Astrocyte (in vitro differentiated cells and primary cell): ENCODE measurements around the gene EID3. TPM values are rescaled to one million over a fixed set of nuclear protein-coding genes. Genes with fewer than 3 reads are reported as not detected.
"Not testable (repeated sequence)": the region's sequence is repeated elsewhere in the genome, so short reads cannot be mapped to it uniquely, and the experiment has no call there.

ENCODE experiments used
- DNase-seq: peaks from one replicate; pipeline ENCODE4 v3.0.0-alpha.2; 2010; ENCODE audit warnings: low read depth
- FAIRE-seq: peaks from 2 replicates; lab custom pipeline; 2011; peaks lifted over from hg19 to GRCh38; lab: Jason Lieb, UNC
- H2AFZ ChIP-seq: 2 replicates; pipeline ENCODE4 v1.6.0; 2012; ENCODE audit warnings: low read depth, low read length, inconsistent platforms
- H3K27ac ChIP-seq: 2 replicates; pipeline ENCODE4 v1.5.1; 2011; ENCODE audit warnings: low read depth, low read length, inconsistent platforms
- H3K27me3 ChIP-seq: 2 replicates; pipeline ENCODE4 v1.6.0; 2011; ENCODE audit warnings: low read length, inconsistent platforms; ENCODE audit not compliant: insufficient read depth
- H3K36me3 ChIP-seq: 2 replicates; pipeline ENCODE4 v1.5.1; 2011; ENCODE audit warnings: low read length, inconsistent platforms; ENCODE audit not compliant: insufficient read depth
- H3K4me1 ChIP-seq: 2 replicates; pipeline ENCODE4 v1.5.1; 2011; ENCODE audit warnings: low read length, inconsistent platforms; ENCODE audit not compliant: insufficient read depth
- H3K4me2 ChIP-seq: 2 replicates; pipeline ENCODE4 v1.6.0; 2012; ENCODE audit warnings: low read length, inconsistent platforms
- H3K4me3 ChIP-seq: 2 replicates; pipeline ENCODE4 v1.5.1; 2011; ENCODE audit warnings: low read depth, mild to moderate bottlenecking, low read length, inconsistent platforms; ENCODE audit not compliant: insufficient read depth
- H3K79me2 ChIP-seq: 2 replicates; pipeline ENCODE4 v1.6.0; 2012; ENCODE audit warnings: mild to moderate bottlenecking, low read length, inconsistent platforms; ENCODE audit not compliant: insufficient read depth
- H3K9ac ChIP-seq: 2 replicates; pipeline ENCODE4 v1.6.0; 2012; ENCODE audit warnings: mild to moderate bottlenecking, low read length, inconsistent platforms
- H3K9me3 ChIP-seq: 2 replicates; pipeline ENCODE4 v1.5.1; 2012; ENCODE audit warnings: low read depth, mild to moderate bottlenecking, low read length, inconsistent platforms; ENCODE audit not compliant: insufficient read depth
- H4K20me1 ChIP-seq: 2 replicates; pipeline ENCODE4 v1.6.0; 2012; ENCODE audit warnings: low read length, inconsistent platforms; ENCODE audit not compliant: insufficient read depth
- H3K27ac Mint-ChIP-seq: one replicate; pipeline ENCODE4 v1.8.0; 2021; ENCODE audit warnings: mild to moderate bottlenecking, mixed read lengths; ENCODE audit not compliant: unreplicated experiment
- H3K27me3 Mint-ChIP-seq: one replicate; pipeline ENCODE4 v1.8.0; 2021; ENCODE audit warnings: low read depth, mixed read lengths; ENCODE audit not compliant: unreplicated experiment
- H3K36me3 Mint-ChIP-seq: one replicate; pipeline ENCODE4 v1.8.0; 2021; ENCODE audit warnings: low read depth, mixed read lengths; ENCODE audit not compliant: unreplicated experiment
- H3K4me1 Mint-ChIP-seq: one replicate; pipeline ENCODE4 v1.8.0; 2021; ENCODE audit warnings: low read depth, mixed read lengths; ENCODE audit not compliant: unreplicated experiment
- H3K4me3 Mint-ChIP-seq: one replicate; pipeline ENCODE4 v1.8.0; 2021; ENCODE audit warnings: mild to moderate bottlenecking, moderate library complexity, mixed read lengths; ENCODE audit not compliant: unreplicated experiment
- H3K9me3 Mint-ChIP-seq: one replicate; pipeline ENCODE4 v1.8.0; 2021; ENCODE audit warnings: mild to moderate bottlenecking, mixed read lengths; ENCODE audit not compliant: unreplicated experiment
- EZH2 ChIP-seq: IDR thresholded peaks from 2 replicates; pipeline ENCODE4 v1.6.1; 2012; ENCODE audit warnings: mild to moderate bottlenecking, low read length, inconsistent platforms; ENCODE audit not compliant: insufficient read depth
- total RNA-seq: library from RNA; stranded (reverse); gene quantifications from 2 replicates; pipeline ENCODE4 v1.2.1, GENCODE V29; 2021
- TF ChIP-seq, protein P1 (sequence below): IDR thresholded peaks from 2 replicates; pipeline ENCODE4 v1.5.1; 2011; ENCODE audit warnings: low read depth, mild to moderate bottlenecking, inconsistent platforms, low read length, moderate library complexity; ENCODE audit not compliant: insufficient read depth

Gene EID3
- total RNA-seq, 1 donor from 2014 or later, result 1.9 TPM

DNA sequence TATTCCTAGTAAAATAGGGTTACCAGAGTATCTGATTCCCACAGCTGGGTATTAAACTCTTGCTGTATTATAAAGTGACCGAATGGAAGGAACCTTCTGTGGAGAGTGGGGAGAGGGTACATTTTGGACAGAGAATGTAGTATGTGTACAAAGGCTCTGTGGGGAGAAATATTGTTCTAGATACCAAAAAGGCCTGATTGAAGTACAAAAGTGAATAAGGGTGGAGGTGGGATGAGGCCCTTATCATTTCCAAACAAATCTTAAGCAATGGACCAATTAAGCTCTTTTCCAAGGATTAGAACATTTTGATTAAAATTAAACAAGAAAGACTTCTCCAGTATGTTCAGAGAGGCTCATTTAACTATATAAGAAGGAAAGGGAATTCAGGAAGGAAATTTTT is 20.4 kb downstream of the EID3 start:
- Histone ChIP-seq H3K27ac (no peak overlapping the region), H3K79me2 (peaks cover 15% of the 10 kb centered on the region), H3K4me3 (no peak overlapping the region), H2AFZ (no peak overlapping the region), H3K36me3 (peaks cover 59% of the 10 kb centered on the region), H3K4me1 (no peaks in the 10 kb centered on the region), H3K9me3 (no peaks in the 10 kb centered on the region), H3K27me3 (no peaks in the 10 kb centered on the region), H4K20me1 (peaks cover 29% of the 10 kb centered on the region), H3K4me2 (no peak overlapping the region), H3K9ac (no peak overlapping the region)
- Mint-ChIP-seq H3K9me3 (no peaks in the 10 kb centered on the region), H3K36me3 (peaks cover 17% of the 10 kb centered on the region), H3K27me3 (no peaks in the 10 kb centered on the region), H3K4me1 (no peaks in the 10 kb centered on the region), H3K27ac (no peak overlapping the region), H3K4me3 (no peak overlapping the region)
- FAIRE-seq (no peak), DNase-seq (no peak)
- TF ChIP-seq, protein P1, sequence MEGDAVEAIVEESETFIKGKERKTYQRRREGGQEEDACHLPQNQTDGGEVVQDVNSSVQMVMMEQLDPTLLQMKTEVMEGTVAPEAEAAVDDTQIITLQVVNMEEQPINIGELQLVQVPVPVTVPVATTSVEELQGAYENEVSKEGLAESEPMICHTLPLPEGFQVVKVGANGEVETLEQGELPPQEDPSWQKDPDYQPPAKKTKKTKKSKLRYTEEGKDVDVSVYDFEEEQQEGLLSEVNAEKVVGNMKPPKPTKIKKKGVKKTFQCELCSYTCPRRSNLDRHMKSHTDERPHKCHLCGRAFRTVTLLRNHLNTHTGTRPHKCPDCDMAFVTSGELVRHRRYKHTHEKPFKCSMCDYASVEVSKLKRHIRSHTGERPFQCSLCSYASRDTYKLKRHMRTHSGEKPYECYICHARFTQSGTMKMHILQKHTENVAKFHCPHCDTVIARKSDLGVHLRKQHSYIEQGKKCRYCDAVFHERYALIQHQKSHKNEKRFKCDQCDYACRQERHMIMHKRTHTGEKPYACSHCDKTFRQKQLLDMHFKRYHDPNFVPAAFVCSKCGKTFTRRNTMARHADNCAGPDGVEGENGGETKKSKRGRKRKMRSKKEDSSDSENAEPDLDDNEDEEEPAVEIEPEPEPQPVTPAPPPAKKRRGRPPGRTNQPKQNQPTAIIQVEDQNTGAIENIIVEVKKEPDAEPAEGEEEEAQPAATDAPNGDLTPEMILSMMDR, result no peak
- TF ChIP-seq EZH2, result no peak

DNA sequence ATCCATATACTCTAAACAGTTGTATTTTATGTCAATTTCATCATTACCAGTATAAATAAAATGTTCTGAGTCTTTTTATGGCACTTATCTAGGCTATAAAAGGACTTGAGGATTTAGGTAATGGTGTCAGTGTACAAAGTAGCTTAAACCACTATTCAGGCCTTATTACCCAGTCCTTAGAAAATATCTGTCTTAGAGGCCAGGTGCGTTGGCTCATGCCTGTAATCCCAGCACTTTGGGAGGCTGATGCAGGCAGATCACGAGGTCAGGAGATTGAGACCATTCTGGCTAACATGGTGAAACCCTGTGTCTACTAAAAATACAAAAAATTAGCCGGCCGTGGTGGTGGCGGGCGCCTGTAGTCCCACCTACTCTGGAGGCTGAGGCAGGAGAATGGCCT is 24.7 kb downstream of the EID3 start:
- H3K9ac ChIP-seq, H3K79me2 ChIP-seq, H3K27me3 ChIP-seq, H3K4me3 ChIP-seq, H3K4me1 Mint-ChIP-seq, DNase-seq, H3K27me3 Mint-ChIP-seq, H3K27ac ChIP-seq, H2AFZ ChIP-seq, H3K27ac Mint-ChIP-seq, H3K4me2 ChIP-seq, FAIRE-seq, H3K4me3 Mint-ChIP-seq, H3K9me3 Mint-ChIP-seq, H3K4me1 ChIP-seq, H3K9me3 ChIP-seq: not testable (repeated sequence)
- H3K36me3 Mint-ChIP-seq, result peaks cover 10% of the 10 kb centered on the region
- Histone ChIP-seq H3K36me3 (peaks cover 52% of the 10 kb centered on the region), H4K20me1 (peaks cover 25% of the 10 kb centered on the region)

DNA sequence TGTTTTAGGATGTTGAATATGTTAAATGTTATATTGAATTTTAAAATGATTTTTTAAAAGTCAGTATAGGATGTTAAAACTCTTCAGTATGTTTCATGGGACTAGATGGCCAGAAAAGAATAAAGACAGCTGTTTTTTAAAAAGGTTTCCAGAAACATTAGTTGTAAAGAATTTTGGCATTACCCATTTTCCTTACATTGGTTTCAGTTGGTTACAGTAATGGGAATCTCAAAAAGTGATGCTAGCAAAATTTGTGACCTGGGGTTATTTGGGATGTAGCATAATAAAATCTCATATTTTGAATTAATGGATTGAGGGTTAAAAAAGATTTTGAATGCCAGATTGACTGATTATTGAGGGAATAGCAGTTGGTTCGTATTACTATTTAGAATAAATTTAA is 25.3 kb downstream of the EID3 start:
- no peak for DNase-seq
- H3K9me3 Mint-ChIP-seq, result no peaks in the 10 kb centered on the region
- Histone ChIP-seq H3K27me3 (no peaks in the 10 kb centered on the region), H3K27ac (no peak overlapping the region), H3K79me2 (peaks cover 8% of the 10 kb centered on the region), H3K9me3 (no peaks in the 10 kb centered on the region), H4K20me1 (peaks cover 28% of the 10 kb centered on the region), H3K4me2 (no peak overlapping the region), H3K9ac (no peak overlapping the region), H3K36me3 (peaks cover 57% of the 10 kb centered on the region), H2AFZ (no peak overlapping the region), H3K4me3 (no peak overlapping the region), H3K4me1 (no peaks in the 10 kb centered on the region)
- peaks cover 10% of the 10 kb centered on the region for H3K36me3 Mint-ChIP-seq
- H3K4me3 Mint-ChIP-seq, result no peak overlapping the region
- no peaks in the 10 kb centered on the region for H3K4me1 Mint-ChIP-seq
- no peaks in the 10 kb centered on the region for H3K27me3 Mint-ChIP-seq
- no peak overlapping the region for H3K27ac Mint-ChIP-seq
- TF ChIP-seq, protein P1, result no peak
- no peak for TF ChIP-seq EZH2
- no peak for FAIRE-seq
